Germinal center (tissue), 1 donor: Measurements from ENCODE around the gene KCNE4.

Experiments used
- DNase-seq: peaks from one replicate; pipeline ENCODE4 v3.0.0; 2012; ENCODE audit warnings: mixed read lengths, low spot score

The KCNE4 gene, protein sequence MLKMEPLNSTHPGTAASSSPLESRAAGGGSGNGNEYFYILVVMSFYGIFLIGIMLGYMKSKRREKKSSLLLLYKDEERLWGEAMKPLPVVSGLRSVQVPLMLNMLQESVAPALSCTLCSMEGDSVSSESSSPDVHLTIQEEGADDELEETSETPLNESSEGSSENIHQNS

GRCh38 chr2:223051693-223052289 lies at the start of gene KCNE4:
KCNE4 (plus strand) TSS chr2:223052190; CDS start chr2:223052831, 641 bp downstream.
- no peak for DNase-seq

DNA sequence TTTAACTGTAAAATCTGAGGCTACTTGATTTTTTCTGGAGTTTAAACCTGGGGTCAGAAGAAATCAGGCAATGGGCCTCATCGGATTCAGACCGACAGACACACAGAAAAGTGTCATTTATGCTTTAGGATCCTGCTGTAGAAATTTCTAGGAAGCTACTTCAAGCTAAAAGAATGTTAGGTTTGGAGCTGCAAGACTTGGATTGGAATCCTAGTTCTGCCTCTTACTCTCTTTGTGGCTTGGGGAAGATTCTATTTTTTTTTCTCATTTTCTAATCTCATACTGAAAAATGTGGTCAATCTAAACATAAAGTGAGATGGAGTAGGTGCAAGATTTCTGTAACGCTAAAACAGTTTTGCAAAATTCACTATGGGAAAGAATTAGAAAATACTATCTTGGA lies 48.8 kb upstream of the KCNE4 start:
- DNase-seq: no peak

DNA sequence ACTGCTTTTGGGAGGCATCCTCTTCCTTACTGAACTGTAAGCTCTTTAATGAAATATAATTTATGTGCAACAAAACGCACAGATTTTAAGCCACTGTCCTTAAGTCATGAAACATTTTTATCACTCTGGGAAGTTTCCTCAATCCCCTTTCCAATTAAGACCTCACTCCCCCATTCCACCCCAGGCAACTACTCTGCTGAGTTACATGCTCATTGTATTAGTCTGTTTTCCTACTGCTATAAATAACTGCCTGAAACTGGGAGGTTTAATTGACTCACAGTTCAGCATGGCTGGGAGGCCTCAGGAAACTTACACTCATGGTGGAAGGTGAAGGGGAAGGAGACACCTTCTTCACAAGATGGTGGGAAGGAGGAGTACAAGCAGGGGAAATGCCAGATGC lies 46.5 kb upstream of the KCNE4 start:
- DNase-seq: no peak

DNA sequence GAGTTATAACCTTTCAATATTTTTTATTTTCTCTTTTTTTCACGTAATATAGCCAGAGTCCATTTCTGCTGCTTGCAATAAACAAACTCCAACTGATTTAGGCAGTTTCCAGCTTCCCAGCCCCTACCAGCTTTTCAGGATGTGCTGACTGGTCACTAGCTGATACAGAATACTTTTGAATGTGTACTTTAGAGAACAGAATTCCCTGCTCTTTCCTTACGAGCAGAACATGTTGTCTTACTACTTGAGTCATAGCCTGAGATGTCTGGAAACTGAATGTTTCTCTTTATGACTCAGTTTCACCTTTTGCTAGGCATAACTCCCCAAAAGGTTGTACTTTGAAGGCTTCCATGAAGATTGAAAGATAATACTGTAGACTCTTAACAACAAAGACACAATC lies 44.5 kb upstream of the KCNE4 start:
- DNase-seq: no peak

GRCh38 chr2:223008162-223008561 lies 43.8 kb upstream of the KCNE4 start:
- DNase-seq: no peak

DNA sequence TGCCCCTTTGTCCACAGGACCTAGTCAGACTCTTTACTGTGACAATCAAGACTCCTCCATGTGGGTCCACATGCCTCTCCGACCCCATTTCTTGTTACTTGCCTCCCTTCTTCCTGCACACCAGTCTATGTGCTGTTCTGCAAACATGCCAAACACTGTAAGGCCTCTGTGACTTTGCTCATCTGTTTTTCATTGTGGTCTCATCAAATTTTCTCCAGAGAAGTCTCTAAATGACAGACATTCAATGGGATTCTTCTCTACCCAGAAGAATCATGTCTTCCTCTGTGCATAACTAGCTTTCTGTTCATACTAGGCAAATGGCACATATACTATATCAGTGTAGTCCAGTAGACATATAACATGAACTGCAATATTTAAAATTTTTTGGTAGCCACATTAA lies 43.0 kb upstream of the KCNE4 start:
- DNase-seq: no peak

GRCh38 chr2:223010641-223011040 lies 41.3 kb upstream of the KCNE4 start:
- no peak for DNase-seq

DNA sequence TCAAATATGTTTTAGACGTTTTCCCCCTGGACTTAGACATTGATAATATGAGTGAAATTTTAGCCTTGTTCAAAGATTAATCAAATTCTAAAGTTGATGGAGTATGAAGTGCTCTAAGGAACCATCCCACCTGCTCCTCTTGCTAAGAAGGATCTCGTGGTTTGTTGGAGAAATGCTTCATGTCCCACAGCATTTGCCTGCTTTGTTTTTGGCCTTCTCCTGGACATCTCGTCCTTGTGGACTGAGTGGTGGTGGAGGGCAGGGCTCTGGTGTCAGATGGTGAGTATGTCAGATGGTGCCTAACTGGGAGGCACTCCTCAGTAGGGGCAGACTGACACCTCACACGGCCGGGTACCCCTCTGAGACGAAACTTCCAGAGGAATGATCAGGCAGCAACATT lies 39.7 kb upstream of the KCNE4 start:
- DNase-seq: no peak

- DNase-seq: no peak
Observed at GRCh38 chr2:223019390-223019930, 32.5 kb upstream of the KCNE4 start.

DNA sequence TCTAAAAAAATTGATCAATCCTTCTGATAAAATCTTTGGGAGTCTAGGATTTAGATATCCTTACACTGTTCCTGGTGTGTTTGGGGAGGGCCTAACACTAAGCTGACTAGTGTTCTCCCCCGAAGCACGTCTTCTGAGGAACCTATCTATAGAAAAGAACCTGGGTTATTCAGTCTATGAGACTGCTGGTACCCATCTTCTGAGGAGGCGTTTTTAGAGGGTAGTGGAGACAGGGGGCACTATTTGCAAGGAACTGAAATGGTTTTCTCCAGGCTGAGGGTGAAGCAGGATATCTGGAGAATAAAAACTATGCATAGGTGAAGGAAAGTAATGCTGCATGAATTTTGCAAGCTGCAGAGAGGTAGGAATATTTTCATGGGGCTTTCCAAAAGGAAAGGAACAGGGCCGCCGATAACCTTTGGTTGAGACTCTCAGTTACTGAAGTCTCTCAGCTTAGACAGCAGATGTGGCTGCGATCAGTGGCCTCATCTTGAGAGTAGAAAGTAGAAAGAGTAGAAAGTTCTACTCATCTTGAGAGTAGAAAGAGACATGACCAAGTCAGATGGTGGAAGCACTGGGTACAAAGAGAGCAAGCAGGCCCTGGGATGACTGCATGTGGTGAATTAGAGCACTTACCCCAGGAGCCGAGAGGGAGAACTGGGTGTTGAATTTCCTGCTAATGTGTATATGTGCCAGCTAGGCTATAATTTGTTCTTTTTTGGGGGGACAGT lies 31.8 kb upstream of the KCNE4 start:
- DNase-seq: no peak

DNA sequence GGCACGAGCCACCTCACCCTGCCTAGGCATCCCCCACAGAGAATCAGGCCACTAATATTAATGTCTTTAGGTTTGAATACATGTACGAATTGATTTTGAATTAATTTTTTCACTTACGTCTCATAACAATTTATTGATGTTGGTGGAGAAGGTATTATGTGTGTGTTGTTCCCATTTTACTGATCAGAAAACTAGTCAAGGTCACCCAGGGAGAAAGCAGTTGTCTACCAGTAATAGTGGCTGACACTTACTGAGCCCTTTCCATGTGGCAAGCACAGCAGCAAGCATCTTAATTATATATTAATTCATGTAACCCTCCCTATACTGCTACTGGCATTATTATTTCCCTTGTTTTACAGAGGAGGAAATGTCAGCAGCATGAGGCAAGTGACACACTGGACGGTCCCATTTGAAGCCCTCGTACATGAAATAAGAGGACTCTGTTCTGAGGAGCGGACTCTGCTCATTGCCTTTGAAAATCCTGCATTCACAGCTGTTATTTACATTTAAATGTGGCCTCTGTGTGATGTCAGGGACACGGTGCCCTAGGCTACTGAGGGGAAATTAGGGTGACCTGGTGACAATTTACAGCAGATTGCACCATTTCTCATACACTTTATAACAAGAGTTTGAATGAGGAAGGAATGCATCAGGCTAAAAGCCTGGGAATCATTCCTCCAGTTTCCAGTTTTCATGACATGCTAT lies 30.9 kb upstream of the KCNE4 start:
- DNase-seq: no peak

DNA sequence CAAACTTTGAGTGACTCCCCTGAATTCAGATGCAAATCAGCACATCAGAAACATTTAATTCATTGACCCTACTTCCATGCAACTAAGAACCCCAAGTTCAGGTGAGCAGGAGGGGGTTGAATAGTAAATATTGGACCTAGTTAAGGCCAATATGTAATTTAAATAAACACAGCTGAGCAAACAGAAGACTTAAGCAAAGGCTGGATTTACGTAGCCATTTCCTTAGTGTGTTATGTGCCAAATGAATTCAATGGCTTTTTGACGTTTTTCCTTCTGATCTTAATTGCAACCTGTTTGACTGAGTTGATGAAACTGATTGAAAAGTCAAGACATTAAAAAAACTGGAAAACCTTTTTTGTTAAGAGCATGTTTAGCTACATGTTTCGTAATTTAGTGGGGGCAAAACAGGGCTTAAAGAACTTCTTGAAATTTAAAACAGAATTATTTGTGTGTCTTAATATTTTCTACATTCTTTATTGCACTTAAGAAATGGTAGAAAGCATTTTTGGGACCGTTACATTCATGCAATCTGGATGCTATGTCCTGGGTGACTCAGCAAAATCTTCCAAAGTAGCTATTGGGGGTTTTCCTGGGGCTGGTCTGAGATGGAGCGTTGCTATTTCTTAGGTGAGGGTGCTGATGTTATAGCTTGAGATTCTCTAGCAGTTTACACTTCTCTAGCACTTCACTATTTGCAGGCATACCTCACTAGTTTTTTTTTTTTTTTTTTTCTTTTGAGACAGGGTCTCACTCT lies 25.5 kb upstream of the KCNE4 start:
- DNase-seq: no peak

GRCh38 chr2:223027442-223027841 lies 24.5 kb upstream of the KCNE4 start:
- no peak for DNase-seq

DNA sequence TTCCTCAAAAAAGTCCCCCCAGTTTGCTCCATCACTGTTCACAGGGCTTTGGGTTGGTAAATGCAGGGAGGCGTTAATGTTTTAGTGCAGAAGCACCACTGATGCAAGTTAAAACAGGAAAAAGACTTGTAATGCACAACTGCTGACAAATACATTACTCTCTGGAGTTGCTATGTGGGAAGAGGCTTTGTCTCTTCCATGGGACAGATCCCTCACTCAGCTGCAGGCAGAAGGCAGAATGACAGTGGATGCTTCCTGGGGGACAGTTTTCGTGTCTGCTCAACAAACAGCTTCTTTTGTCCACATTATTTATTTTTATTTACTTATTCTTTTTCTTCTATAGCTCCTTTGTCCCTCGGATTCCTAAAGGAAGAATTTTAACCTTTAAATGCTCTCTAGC lies 22.7 kb upstream of the KCNE4 start:
- no peak for DNase-seq

GRCh38 chr2:223032187-223033142 lies 19.5 kb upstream of the KCNE4 start:
- DNase-seq: no peak

DNA sequence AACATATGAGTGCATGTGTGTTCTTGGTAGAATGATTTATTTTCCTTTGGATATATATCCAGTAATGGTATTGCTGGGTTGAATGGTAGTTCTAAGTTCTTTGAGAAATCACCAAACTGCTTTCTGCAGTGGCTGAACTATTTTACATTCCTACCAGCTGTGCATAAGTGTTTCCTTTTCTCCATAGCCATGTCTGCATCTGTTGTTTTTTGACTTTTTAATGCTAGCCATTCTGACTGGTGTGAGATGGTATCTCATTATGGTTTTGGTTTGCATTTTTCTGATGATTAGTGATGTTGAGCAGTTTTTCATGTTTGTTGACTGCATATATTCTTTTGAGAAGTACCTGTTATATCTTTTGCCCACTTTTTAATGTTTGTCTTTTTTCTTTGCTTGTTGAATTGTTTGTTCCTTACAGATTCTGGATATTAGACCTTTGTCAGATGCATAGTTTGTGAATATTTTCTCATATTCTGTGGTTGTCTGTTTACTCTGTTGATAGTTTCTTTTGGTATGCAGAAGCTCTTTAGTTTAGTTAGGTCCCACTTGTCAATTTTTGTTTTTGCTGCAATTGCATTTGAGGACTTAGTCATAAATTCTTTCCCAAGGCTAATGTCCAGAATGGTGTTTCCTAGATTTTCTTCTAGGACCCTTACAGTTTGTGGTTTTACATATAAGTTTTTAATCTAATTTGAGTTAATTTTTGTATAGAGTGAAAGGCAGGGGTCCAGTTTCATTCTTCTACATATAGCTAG lies 17.6 kb upstream of the KCNE4 start:
- DNase-seq: no peak

GRCh38 chr2:223036790-223037444 lies 15.1 kb upstream of the KCNE4 start:
- no peak for DNase-seq

- DNase-seq: no peak
Observed at GRCh38 chr2:223037445-223037800, 14.6 kb upstream of the KCNE4 start.

DNA sequence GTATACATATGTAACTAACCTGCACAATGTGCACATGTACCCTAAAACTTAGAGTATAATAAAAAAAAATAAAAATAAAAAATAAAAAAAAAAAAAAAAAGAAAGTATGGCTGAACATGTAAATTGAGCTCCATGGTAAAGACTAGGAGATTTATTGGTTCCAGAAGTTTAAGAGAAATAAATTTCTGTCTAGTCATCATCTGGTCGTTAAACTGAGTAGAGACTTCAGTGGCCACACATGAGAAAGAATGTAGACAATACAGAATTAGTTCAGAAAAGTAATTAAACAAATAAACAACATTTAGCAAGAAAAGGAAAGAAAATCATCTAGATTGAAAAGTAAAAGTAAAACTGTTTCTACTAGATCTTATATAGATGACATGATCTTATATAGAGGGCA lies 12.4 kb upstream of the KCNE4 start:
- no peak for DNase-seq

GRCh38 chr2:223040527-223040926 lies 11.5 kb upstream of the KCNE4 start:
- no peak for DNase-seq
